GM12891 (cell line): ENCODE measurements around the gene NAA15.

ENCODE experiments used
- PAX5 ChIP-seq: IDR thresholded peaks from 2 replicates; pipeline ENCODE4 v1.6.1; 2011; ENCODE audit warnings: low read length, moderate library complexity, mild to moderate bottlenecking; ENCODE audit not compliant: insufficient read depth, severe bottlenecking
- POLR2A ChIP-seq: IDR thresholded peaks from 2 replicates; pipeline ENCODE4 v1.6.1; 2011; ENCODE audit warnings: low read depth, low read length, control low read depth
- POLR2AphosphoS5 ChIP-seq: IDR thresholded peaks from 2 replicates; pipeline ENCODE4 v1.6.1; 2011; ENCODE audit warnings: low read depth, low read length, control low read depth
- POU2F2 ChIP-seq: IDR thresholded peaks from 2 replicates; pipeline ENCODE4 v1.6.1; 2011; ENCODE audit warnings: low read depth, mild to moderate bottlenecking, control low read depth, low read length, moderate library complexity
- SPI1 ChIP-seq: IDR thresholded peaks from 2 replicates; pipeline ENCODE4 v1.6.1; 2011; ENCODE audit warnings: low read depth, low read length, control low read depth
- TAF1 ChIP-seq: IDR thresholded peaks from 2 replicates; pipeline ENCODE4 v1.6.1; 2011; ENCODE audit warnings: low read depth, low read length, control low read depth

DNA sequence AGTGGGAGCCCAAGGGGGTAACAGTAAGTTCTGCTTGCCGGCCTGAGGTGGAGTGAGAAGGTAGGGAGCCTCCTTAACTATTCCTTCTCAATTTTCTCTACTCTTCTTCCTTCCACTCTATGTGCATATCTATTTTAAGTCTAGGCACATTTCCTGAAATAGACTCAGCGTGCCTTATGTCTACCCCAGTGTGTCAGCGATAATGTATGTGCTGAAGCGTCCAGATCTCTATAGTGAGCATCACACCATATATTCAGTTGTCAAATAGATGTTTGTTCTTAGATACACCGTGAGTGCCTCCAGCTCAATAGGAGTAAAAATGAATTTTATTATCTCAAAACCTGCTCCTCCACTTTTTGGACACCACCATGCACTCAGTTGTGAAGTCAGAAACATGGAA lies 101.1 kb downstream of the NAA15 start:
- TF ChIP-seq POLR2AphosphoS5 (no peak), POLR2A (no peak), TAF1 (no peak), SPI1 (no peak), PAX5 (no peak), POU2F2 (no peak)
